ENCODE measurements around the gene ATP5IF1. TPM values are rescaled to one million over a fixed set of nuclear protein-coding genes. Genes with fewer than 3 reads are reported as not detected.

The ATP5IF1 gene
- total and polyA plus RNA-seq, 10 of the 15 experiments (the other 5 are each of a cell fraction or from before 2014, with no cell fraction given), result 253 to 1,210 (median 418) TPM

GRCh38 chr1:28280501-28280900, 44.6 kb downstream of the ATP5IF1 start (continued):
- TF ChIP-seq SMAD5 (IDR thresholded peaks at IDR 0.05; ENCODE audit: low read depth), result no peak
- TF ChIP-seq POLR2AphosphoS2 (IDR thresholded peaks at IDR 0.05; ENCODE audit: low read depth, low read length), result no peak
- TF ChIP-seq CHD1 (IDR thresholded peaks at IDR 0.05; ENCODE audit: low read depth, low read length), result no peak
- TF ChIP-seq SMARCA5 (IDR thresholded peaks at IDR 0.05), result no peak

GRCh38 chr1:28280977-28281381, 45.1 kb downstream of the ATP5IF1 start:
- Histone ChIP-seq H3K4me2 (ENCODE audit: control insufficient read depth, insufficient read depth) (no peak overlapping the region), H3K79me2 (ENCODE audit: control insufficient read depth, insufficient read depth, low read length) (no peaks in the 10 kb centered on the region), H2AFZ (ENCODE audit: control insufficient read depth, low read depth, low read length) (no peak overlapping the region), H4K20me1 (ENCODE audit: control insufficient read depth, insufficient read depth) (no peaks in the 10 kb centered on the region), H3K4me3 (no peak overlapping the region), H3K27me3 (replicated peaks in 1 of 2; ENCODE audit: control insufficient read depth in 2 of 2, insufficient read depth in 2 of 2, low read length in 1 of 2) (no peaks in the 10 kb centered on the region), H3K27ac (ENCODE audit: control insufficient read depth, insufficient read depth) (no peak overlapping the region), H3K36me3 (ENCODE audit: control insufficient read depth in 2 of 2, insufficient read depth in 2 of 2, low read length in 1 of 2) (peaks cover 11 to 15% of the 10 kb centered on the region in 2 experiments; a peak in 3 of 4 replicates), H3K4me1 (ENCODE audit: control insufficient read depth, insufficient read depth, low read length) (no peaks in the 10 kb centered on the region), H3K9ac (ENCODE audit: control insufficient read depth, insufficient read depth, low read length) (no peak overlapping the region), H3K9me3 (replicated peaks; ENCODE audit: control insufficient read depth, insufficient read depth, low read length) (no peaks in the 10 kb centered on the region)
- SMC1A ChIA-PET (ENCODE audit: uncharacterized antibody, unreplicated experiment), result interaction anchor here (0.6 kb wide), 1 partner anchor 15 kb away, joined by 3 read pairs; no protein-coding TSS in a partner anchor
- in situ Hi-C loops (cut with MboI), result no loop called here
- WGBS (ENCODE audit: insufficient coverage, insufficient replicate concordance, low lambda C conversion rate, missing lambda C conversion rate), result 20% methylated on average over 5 of the region's 5 CpGs
- intact Hi-C loops (cut with micrococcal nuclease; ENCODE audit: unreplicated experiment), result no loop called here
- BruUV-seq (replicated peaks), result no TSS peak
- DNase-seq (ENCODE audit: low read depth, low spot score) (no peak), ATAC-seq (no peak), FAIRE-seq (no peak)
- CTCF ChIA-PET, result no interaction called here
- RAD21 ChIA-PET (ENCODE audit: unreplicated experiment), result no interaction called here
- POLR2A ChIA-PET, result interaction anchor here (0.5 kb wide), 1 partner anchor 10 kb away, joined by 4 read pairs; no protein-coding TSS in a partner anchor
- no peak for TF ChIP-seq IRF5 (IDR thresholded peaks at IDR 0.05; ENCODE audit: borderline replicate concordance)
- TF ChIP-seq IRF4 (IDR thresholded peaks at IDR 0.05; ENCODE audit: low read depth, low read length), result no peak
- no peak for TF ChIP-seq SMAD5 (IDR thresholded peaks at IDR 0.05; ENCODE audit: low read depth)
- no peak for TF ChIP-seq NBN (IDR thresholded peaks at IDR 0.05)
- no peak for TF ChIP-seq EGR1 (IDR thresholded peaks at IDR 0.05; ENCODE audit: borderline replicate concordance in 1 of 2, low read depth in 2 of 2, low read length in 2 of 2)
- TF ChIP-seq NFYA (IDR thresholded peaks at IDR 0.05; ENCODE audit: borderline replicate concordance, low read depth, low read length), result no peak
- TF ChIP-seq SPI1 (IDR thresholded peaks at IDR 0.05; ENCODE audit: borderline replicate concordance, insufficient read depth, low read depth, low read length), result no peak
- no peak for TF ChIP-seq TCF3 (IDR thresholded peaks at IDR 0.05; ENCODE audit: borderline replicate concordance, insufficient read depth, low read depth, low read length)
- no peak for TF ChIP-seq JUNB (IDR thresholded peaks at IDR 0.05)
- no peak for TF ChIP-seq ZNF207 (IDR thresholded peaks at IDR 0.05; ENCODE audit: borderline replicate concordance)
- TF ChIP-seq RELB (IDR thresholded peaks at IDR 0.05; ENCODE audit: low read depth), result no peak
- TF ChIP-seq PRDM15 (CRISPR knock-in tag; IDR thresholded peaks at IDR 0.05), result no peak
- TF ChIP-seq ZNF24 (IDR thresholded peaks at IDR 0.05), result no peak
- no peak for TF ChIP-seq DPF2 (IDR thresholded peaks at IDR 0.05)
- no peak for TF ChIP-seq RUNX3 (IDR thresholded peaks at IDR 0.05; ENCODE audit: low read length)
